GM23338 (cell line): ENCODE measurements around the gene PPP2R5D. TPM values are rescaled to one million over a fixed set of nuclear protein-coding genes. Genes with fewer than 3 reads are reported as not detected.

Experiments used
- ATAC-seq: fragments of 200-7000 bp; cut with Tn5 transposase; 3 replicates; pipeline ENCODE4 v1.9.1; 2020
- DNase-seq: peaks from one replicate; pipeline ENCODE4 v3.0.0-alpha.2; 2015; ENCODE audit warnings: low spot score
- H2AFZ ChIP-seq: fragments of 200-600 bp; sonication (generic); 2 replicates; pipeline ENCODE4 v1.8.0; 2016; ENCODE audit warnings: antibody characterized with exemption, mild to moderate bottlenecking, moderate library complexity
- H3F3A ChIP-seq: fragments of 200-600 bp; sonication (generic); replicated peaks from 2 replicates; pipeline ENCODE4 v1.8.0; 2017; ENCODE audit warnings: antibody characterized with exemption, mixed run types, low read depth
- H3K27ac ChIP-seq: fragments of 200-600 bp; sonication (generic); 2 replicates; pipeline ENCODE4 v1.6.1; 2016; ENCODE audit warnings: low read depth
- H3K27me3 ChIP-seq: fragments of 200-600 bp; sonication (generic); 2 replicates; pipeline ENCODE4 v1.8.0; 2016; ENCODE audit warnings: mild to moderate bottlenecking, mixed run types, moderate library complexity; ENCODE audit not compliant: insufficient read depth
- H3K36me3 ChIP-seq: fragments of 200-600 bp; sonication (generic); 2 replicates; pipeline ENCODE4 v1.8.0; 2016; ENCODE audit warnings: mild to moderate bottlenecking; ENCODE audit not compliant: insufficient read depth
- H3K4me1 ChIP-seq: fragments of 200-600 bp; sonication (generic); 2 replicates; pipeline ENCODE4 v1.8.0; 2016; ENCODE audit warnings: mild to moderate bottlenecking, moderate library complexity; ENCODE audit not compliant: insufficient read depth
- H3K4me2 ChIP-seq: fragments of 200-600 bp; sonication (generic); 2 replicates; pipeline ENCODE4 v1.7.1; 2017; ENCODE audit warnings: mixed run types
- H3K4me3 ChIP-seq: fragments of 200-600 bp; sonication (generic); 2 replicates; pipeline ENCODE4 v1.6.1; 2016; ENCODE audit warnings: mixed run types
- H3K79me2 ChIP-seq: fragments of 200-600 bp; sonication (generic); replicated peaks from 2 replicates; pipeline ENCODE4 v1.8.0; 2017; ENCODE audit warnings: mild to moderate bottlenecking; ENCODE audit not compliant: insufficient read depth
- H3K9me2 ChIP-seq: fragments of 200-600 bp; sonication (generic); 2 replicates; pipeline ENCODE4 v1.8.0; 2017; ENCODE audit not compliant: insufficient read depth
- H4K20me1 ChIP-seq: fragments of 200-600 bp; sonication (generic); replicated peaks from 2 replicates; pipeline ENCODE4 v1.8.0; 2017; ENCODE audit warnings: mild to moderate bottlenecking; ENCODE audit not compliant: insufficient read depth
- H3K27ac Mint-ChIP-seq: 2 replicates; pipeline ENCODE4 v1.8.0; 2020; ENCODE audit warnings: inconsistent platforms, mild to moderate bottlenecking, moderate library complexity, mixed read lengths
- H3K27me3 Mint-ChIP-seq: 3 replicates; pipeline ENCODE4 v1.8.0; 2022; ENCODE audit warnings: low read depth, mild to moderate bottlenecking, moderate library complexity, mixed read lengths, inconsistent platforms; ENCODE audit not compliant: insufficient read depth, poor library complexity
- H3K36me3 Mint-ChIP-seq: 3 replicates; pipeline ENCODE4 v1.8.0; 2021; ENCODE audit warnings: low read depth, mild to moderate bottlenecking, inconsistent platforms, moderate library complexity, mixed read lengths
- H3K4me1 Mint-ChIP-seq: 3 replicates; pipeline ENCODE4 v1.8.0; 2020; ENCODE audit warnings: mild to moderate bottlenecking, inconsistent platforms, mixed read lengths
- H3K4me3 Mint-ChIP-seq: 3 replicates; pipeline ENCODE4 v1.8.0; 2021; ENCODE audit warnings: moderate library complexity, mild to moderate bottlenecking, inconsistent platforms, mixed read lengths
- H3K9me3 Mint-ChIP-seq: 3 replicates; pipeline ENCODE4 v1.8.0; 2020; ENCODE audit warnings: moderate library complexity, mild to moderate bottlenecking, inconsistent platforms, mixed read lengths
- CREB1 ChIP-seq: fragments of 250-450 bp; sonication (Bioruptor Pico); IDR thresholded peaks from 2 replicates; pipeline ENCODE4 v1.5.0; 2020; ENCODE audit warnings: low read depth, mild to moderate bottlenecking, moderate library complexity
- ETS1 ChIP-seq: IDR thresholded peaks from 2 replicates; pipeline ENCODE4 v1.6.1; 2016; ENCODE audit warnings: antibody characterized with exemption
- EZH2 ChIP-seq: fragments of 200-600 bp; sonication (generic); IDR thresholded peaks from one replicate; pipeline ENCODE4 v1.8.0; 2017; ENCODE audit warnings: antibody characterized with exemption, mild to moderate bottlenecking, low read depth; ENCODE audit not compliant: unreplicated experiment
- EZH2phosphoT487 ChIP-seq: fragments of 200-600 bp; sonication (generic); IDR thresholded peaks from one replicate; pipeline ENCODE4 v1.8.1; 2018; ENCODE audit warnings: antibody characterized with exemption; ENCODE audit not compliant: unreplicated experiment
- NANOG ChIP-seq: IDR thresholded peaks from 2 replicates; pipeline ENCODE4 v1.6.1; 2016; ENCODE audit warnings: antibody characterized with exemption, borderline replicate concordance
- REST ChIP-seq: IDR thresholded peaks from one replicate; pipeline ENCODE4 v1.6.1; 2018; ENCODE audit warnings: antibody characterized with exemption; ENCODE audit not compliant: unreplicated experiment
- STAT1 ChIP-seq: IDR thresholded peaks from one replicate; pipeline ENCODE4 v1.6.1; 2016; ENCODE audit warnings: antibody characterized with exemption; ENCODE audit not compliant: unreplicated experiment
- ZNF331 ChIP-seq: fragments of 250-450 bp; sonication (Bioruptor Pico); IDR thresholded peaks from 2 replicates; pipeline ENCODE4 v1.5.0; 2020; ENCODE audit warnings: low read depth, mild to moderate bottlenecking, moderate library complexity
- ZNF462 ChIP-seq: fragments of 250-450 bp; sonication (Bioruptor Pico); IDR thresholded peaks from 2 replicates; pipeline ENCODE4 v1.5.0; 2020; ENCODE audit warnings: mild to moderate bottlenecking, moderate library complexity
- polyA plus RNA-seq: library from polyadenylated mRNA; unstranded; fragments of >200 nt; fragmentation: Nextera tagmentation; extraction: Ambion mirVana; gene quantifications from 2 replicates; pipeline ENCODE4 v1.2.1, GENCODE V29; 2016
- total RNA-seq: library from RNA; depleted of rRNA; stranded (reverse); fragments of >200 nt; shearing (Covaris generic); gene quantifications from 2 replicates; pipeline ENCODE4 v1.2.3, GENCODE V29; 2014

Gene PPP2R5D
- total and polyA plus RNA-seq, 2 experiments from 2014 or later: 20.0 to 55.3 TPM

- TF ChIP-seq ZNF462 (CRISPR knock-in tag) (no peak), NANOG (no peak), ZNF331 (CRISPR knock-in tag) (no peak), EZH2 (no peak), ETS1 (no peak), CREB1 (CRISPR knock-in tag) (no peak)
Measured at GRCh38 chr6:43038727-43039126, 54.4 kb downstream of the PPP2R5D start (continued).

- H3K36me3 ChIP-seq: no peaks in the 10 kb centered on the region
- no peak overlapping the region for H3K4me3 ChIP-seq
- DNase-seq: no peak
- no peak for ATAC-seq
- Mint-ChIP-seq H3K9me3 (no peaks in the 10 kb centered on the region), H3K36me3 (peaks cover 46% of the 10 kb centered on the region), H3K4me3 (no peak overlapping the region), H3K4me1 (no peaks in the 10 kb centered on the region), H3K27ac (no peak overlapping the region), H3K27me3 (peaks cover 8% of the 10 kb centered on the region)
- H3F3A ChIP-seq: no peaks in the 10 kb centered on the region
- H3K9me2 ChIP-seq: no peaks in the 10 kb centered on the region
- no peak overlapping the region for H3K4me2 ChIP-seq
- no peaks in the 10 kb centered on the region for H3K4me1 ChIP-seq
- no peak overlapping the region for H3K27ac ChIP-seq
- H4K20me1 ChIP-seq: no peaks in the 10 kb centered on the region
- no peak overlapping the region for H2AFZ ChIP-seq
- no peaks in the 10 kb centered on the region for H3K27me3 ChIP-seq
- no peaks in the 10 kb centered on the region for H3K79me2 ChIP-seq
- TF ChIP-seq EZH2phosphoT487 (no peak), ZNF331 (CRISPR knock-in tag) (no peak), STAT1 (no peak), ETS1 (no peak), REST (no peak)
Measured at GRCh38 chr6:43040542-43041257, 56.3 kb downstream of the PPP2R5D start.
